Hematopoietic multipotent progenitor cell treated with erythropoietin and hydrocortisone succinate and interleukin-3 and kit ligand, for 17 days (in vitro differentiated cells): ENCODE data around the gene SENP2.
"Not testable (repeated sequence)": the region's sequence is repeated elsewhere in the genome, so short reads cannot be mapped to it uniquely, and the experiment has no call there.

ENCODE experiments used
- DNase-seq: peaks from one replicate; pipeline ENCODE4 v3.0.0-alpha.2; 2015; ENCODE audit warnings: low spot score

Gene SENP2

DNA sequence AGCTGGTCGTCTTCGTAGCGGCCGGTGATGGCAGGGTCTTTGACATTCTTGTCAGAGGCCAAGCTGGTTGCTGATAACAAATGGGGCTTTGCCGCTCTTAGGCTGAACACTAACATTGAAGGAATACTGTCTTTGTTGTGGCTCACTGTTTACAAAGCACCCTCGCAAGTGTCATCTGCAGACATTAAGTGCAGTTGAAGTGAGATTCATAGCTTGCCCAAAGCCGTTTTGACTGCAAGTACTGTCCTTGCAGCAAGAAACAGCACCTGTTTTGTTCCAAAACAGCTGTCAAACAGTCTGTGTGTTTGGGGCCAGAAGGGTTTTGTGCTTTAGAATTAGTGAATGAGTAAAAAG lies 568 bp downstream of the SENP2 start:
- DNase-seq = no peak

GRCh38 chr3:185594073-185594472 lies 8.0 kb downstream of the SENP2 start:
- DNase-seq = no peak

DNA sequence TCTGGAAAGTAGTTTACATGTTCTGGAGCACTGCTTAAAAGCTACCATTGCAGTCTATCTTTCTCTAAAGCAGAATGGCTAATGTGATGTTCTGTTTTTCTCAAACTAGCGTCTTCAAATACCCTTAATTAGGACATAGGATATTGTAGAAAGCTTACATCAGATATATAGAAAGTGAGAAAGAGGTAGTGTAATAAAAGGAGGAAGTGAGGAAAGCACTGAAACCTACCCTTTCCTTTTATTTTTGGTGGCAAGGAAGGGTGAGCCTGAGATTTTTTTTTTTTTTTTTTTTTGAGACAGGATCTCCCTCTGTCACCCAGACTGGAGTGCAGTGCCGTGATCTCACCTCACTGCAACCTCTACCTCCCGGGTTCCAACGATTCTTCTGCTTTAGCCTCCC lies 9.4 kb downstream of the SENP2 start:
- DNase-seq = no peak

DNA sequence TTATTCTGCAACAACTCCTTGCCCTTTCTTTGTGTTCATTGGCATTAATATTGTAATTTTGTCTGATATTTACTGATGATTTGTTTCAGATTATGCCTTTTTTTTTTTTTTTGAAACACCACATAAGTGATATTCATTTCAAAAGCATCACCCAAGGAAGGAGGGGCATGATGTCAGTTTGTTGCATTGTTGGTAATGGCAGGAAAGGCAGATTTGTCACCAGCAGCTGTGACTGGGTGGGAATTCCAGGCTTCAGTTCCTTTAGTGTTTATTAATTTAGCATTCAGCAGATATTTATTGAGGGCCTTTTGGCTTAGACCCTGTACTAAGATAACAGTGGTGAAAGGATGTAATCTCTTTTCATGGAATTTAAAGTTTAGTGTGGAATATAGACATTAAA lies 19.5 kb downstream of the SENP2 start:
- DNase-seq = no peak

DNA sequence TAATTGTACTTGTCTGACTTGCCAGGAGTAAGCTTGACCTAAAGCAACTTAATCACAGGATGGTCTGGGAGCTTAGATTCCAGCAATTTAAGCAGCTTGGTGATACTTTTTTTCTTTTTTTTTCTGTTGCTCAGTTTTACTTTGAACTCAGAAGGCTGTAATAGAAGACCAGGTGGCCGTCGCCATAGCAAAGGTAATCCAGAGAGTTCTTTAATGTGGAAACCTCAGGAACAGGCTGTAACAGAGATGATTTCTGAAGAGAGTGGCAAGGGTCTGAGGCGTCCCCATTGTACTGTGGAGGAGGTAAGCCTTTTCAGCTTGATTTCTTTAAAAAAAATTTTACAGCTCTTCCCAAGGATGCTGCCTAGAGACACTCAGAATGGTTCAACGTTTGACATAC lies 20.1 kb downstream of the SENP2 start:
- DNase-seq = no peak

DNA sequence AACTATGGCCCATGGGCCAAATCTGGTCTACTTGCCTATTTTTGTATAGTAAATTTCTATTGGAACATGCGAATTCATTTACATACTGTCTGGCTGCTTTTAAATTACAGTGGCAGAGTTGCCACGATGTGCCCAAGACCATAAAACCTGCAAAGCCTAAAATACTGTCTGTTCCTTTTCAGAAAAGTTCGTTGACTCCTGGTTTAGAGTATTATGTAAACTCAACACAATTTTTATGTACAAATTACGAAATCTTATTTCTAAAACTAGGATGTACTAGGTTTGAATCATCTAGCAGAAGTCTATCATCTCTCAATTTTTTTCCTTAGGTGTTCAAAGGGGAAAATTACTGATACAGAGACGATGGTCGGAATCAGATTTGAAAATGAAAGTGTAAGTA lies 26.9 kb downstream of the SENP2 start:
- DNase-seq = no peak

DNA sequence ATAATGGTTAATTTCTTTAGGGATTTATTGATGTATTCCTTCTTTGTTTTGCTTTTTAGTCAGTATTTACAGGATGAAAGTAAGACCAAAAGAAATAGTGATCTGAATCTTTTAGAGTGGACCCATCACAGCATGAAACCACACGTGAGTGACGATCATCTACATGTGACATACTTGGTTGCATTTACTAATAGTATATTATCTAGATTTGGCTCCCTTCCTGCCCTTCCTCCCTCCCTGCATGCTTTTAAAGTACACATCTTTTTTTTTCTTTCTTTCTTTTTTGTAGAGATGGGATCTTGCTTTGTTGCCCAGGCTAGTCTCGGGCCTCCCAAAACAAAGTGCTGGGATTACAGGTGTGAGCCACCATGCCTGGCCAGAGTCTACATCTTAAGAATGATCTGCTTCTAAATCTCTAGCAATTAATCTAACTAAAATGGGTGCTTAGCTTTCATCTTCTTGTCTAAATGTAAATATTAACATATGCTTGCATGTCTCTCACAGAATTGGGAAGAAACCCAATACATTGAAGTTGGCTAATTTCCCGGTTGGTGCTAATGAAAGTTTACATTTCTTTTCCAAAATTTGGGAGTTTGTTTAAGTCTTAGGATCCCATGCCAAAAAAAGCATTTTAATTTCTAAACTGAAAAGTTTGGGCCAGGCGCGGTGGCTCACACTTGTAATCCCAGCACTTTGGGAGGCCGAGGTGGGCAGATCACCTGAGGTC lies 38.0 kb downstream of the SENP2 start:
- DNase-seq = no peak

GRCh38 chr3:185625784-185626183 lies 39.7 kb downstream of the SENP2 start:
- DNase-seq = no peak

DNA sequence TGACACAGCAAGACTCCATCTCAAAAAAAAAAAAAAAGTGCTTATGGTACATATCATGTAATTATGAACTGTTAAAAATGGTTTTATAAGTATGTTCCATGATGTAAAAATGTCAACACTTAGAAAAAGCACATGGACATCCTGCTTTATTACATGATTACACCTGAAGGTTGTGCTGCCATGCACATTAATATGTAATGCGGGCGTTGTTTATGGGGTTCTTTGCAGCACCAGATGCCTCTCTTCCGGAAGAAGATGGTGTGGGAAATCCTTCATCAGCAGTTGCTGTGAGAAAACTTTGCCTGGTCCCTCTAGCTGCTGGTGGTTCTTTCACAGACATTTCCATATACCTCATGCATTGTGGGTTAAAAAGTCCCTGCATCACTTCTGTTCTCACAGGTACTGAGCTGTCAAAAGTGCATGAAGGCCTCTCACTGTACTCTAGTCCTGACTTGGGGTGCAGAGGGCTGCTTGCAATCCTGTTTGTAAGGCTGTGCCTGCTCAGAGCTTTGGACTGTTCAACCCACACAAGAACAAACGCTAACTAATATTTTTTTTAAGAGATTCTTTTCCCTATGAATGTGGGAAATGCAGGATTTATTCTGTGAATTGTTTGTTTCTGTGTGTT lies 43.6 kb downstream of the SENP2 start:
- no peak for DNase-seq

DNA sequence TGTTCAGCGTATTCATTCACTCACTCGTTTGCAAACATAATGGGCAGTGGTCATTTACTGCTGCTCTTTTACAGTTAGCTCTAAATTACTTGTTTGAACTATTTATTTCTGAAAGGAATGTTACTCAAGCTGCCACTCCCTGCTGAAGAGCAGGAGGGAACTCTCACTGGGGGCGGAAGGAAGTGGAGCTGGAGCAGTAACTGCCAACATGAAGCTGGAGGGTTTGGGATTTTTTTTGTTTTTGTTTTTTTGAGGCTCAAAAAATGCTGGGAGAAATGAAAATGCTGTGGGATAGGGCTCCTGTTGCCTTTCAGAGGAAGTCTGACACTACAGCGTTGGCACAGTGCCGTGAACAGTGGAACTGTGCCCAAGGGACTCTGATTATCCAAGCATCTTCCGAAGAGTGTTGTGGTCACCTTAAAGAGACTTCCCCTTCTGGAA lies 44.1 kb downstream of the SENP2 start:
- no peak for DNase-seq

- no peak for DNase-seq
These were observed 45.0 kb downstream of the SENP2 start for GRCh38 chr3:185631108-185631507.

- no peak for DNase-seq
These were observed 45.6 kb downstream of the SENP2 start for GRCh38 chr3:185631508-185632206.

- no peak for DNase-seq
These were observed 46.9 kb downstream of the SENP2 start for GRCh38 chr3:185632996-185633395.

GRCh38 chr3:185637388-185637787 lies 51.3 kb downstream of the SENP2 start:
- DNase-seq = no peak

- not testable (repeated sequence) for DNase-seq
These were observed 52.6 kb downstream of the SENP2 start for GRCh38 chr3:185638651-185639050.

- DNase-seq = no peak
These were observed 53.6 kb downstream of the SENP2 start for GRCh38 chr3:185639632-185640206.

DNA sequence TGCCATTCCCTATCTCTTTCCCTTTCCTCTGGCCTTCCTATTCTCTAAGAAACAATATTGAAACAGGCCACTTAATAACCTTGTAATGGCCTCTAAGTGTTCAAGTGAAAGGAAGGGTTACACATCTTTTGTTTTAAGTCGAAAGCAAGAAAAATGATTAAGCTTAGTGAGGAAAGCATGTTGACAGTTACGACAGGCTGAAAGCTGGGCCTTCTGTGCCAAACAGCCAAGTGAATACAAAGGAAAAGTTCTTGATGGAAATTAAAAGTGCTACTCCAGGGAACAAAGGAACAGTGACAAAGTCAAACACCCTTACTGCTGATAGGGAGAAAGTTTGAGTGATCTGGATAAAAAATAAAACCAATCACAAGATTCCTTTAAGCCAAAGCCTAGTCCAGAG lies 54.2 kb downstream of the SENP2 start:
- no peak for DNase-seq

DNA sequence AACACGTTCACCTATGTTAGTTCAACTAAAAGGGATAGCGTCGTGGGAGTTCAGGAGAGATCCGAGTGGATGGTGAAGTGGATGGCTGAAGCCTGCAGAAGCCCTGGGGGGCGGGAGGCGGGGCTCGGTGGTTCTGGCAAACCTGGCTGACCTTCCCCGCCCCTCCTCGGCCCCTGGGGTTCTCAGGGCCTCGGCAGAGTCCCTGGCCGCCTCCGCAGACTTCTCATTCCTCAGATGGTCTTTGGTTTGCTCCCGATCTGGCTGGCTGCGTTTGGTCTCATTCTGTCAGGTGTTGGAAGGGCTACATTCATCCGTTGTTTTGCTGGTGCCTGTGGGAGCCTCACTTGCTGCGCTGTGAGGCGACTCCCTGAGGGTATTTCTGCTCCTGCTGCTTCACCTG lies 59.1 kb downstream of the SENP2 start:
- not testable (repeated sequence) for DNase-seq

- DNase-seq = no peak
These were observed 59.7 kb downstream of the SENP2 start for GRCh38 chr3:185645596-185646381.

- no peak for DNase-seq
These were observed 60.5 kb downstream of the SENP2 start for GRCh38 chr3:185646382-185647133.

DNA sequence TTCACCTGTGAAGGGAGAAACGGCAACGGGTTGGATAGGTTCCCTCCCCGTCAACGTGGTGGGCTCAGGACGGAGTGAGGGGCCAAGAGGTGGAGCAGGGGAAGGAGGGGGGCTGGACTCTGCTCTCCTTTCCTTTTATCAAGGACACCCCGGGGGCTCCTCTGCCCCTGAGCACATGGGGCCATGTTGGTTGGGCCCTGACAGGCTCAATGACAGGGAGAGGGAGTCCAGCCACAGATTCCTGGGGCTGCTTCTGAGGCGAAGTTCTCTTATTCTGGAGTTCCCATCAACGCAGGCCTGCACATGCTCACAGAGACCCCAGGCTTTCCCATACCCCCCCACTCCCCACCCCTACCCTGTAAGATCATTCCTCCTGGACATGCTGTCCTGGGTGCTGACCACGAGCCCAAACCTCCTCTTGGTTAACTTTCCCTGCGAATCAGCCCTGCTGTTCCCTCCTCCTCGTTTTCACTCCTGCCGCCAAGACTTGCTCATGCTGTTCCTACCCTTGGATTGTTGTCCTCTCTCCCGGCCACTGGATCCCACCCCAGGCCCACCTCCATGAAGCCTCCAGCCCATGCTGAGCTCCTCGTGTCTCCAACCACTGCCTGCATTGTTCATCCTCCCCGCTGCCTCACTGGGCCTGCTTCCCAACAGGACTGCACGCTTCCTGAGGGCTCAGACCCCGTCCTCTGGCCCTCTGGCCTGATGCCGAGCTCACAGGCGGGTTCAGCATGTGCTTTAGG lies 61.2 kb downstream of the SENP2 start:
- no peak for DNase-seq
